Measurements from ENCODE around the gene SHKBP1. TPM values are rescaled to one million over a fixed set of nuclear protein-coding genes. Genes with fewer than 3 reads are reported as not detected.

Gene SHKBP1
- total RNA-seq, 1 donor from 2014 or later, result 29.2 TPM

DNA sequence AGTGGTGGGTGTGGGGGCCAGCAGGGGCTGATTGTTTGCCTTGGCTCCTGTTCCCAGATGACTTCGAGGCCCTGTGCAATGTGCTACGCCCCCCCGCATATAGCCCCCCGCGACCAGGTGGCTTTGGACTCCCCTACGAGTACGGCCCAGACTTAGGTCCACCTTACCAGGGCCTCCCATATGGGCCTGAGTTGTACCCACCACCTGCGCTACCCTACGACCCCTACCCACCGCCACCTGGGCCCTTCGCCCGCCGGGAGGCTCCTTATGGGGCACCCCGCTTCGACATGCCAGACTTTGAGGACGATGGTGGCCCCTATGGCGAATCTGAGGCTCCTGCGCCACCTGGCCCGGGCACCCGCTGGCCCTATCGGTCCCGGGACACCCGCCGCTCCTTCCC, 50.2 kb downstream of the SHKBP1 start:
- peaks cover 19% of the 10 kb centered on the region for H3K36me3 ChIP-seq (ENCODE audit: control insufficient read depth, insufficient read depth, low read length)
- DNase-seq (ENCODE audit: low read depth) (no peak), FAIRE-seq (no peak)
- no peaks in the 10 kb centered on the region for H3K27me3 ChIP-seq (ENCODE audit: control insufficient read depth, insufficient read depth, low read length)
- H3K4me3 ChIP-seq (ENCODE audit: low read depth, low read length), result no peak overlapping the region
- TF ChIP-seq, protein P1, sequence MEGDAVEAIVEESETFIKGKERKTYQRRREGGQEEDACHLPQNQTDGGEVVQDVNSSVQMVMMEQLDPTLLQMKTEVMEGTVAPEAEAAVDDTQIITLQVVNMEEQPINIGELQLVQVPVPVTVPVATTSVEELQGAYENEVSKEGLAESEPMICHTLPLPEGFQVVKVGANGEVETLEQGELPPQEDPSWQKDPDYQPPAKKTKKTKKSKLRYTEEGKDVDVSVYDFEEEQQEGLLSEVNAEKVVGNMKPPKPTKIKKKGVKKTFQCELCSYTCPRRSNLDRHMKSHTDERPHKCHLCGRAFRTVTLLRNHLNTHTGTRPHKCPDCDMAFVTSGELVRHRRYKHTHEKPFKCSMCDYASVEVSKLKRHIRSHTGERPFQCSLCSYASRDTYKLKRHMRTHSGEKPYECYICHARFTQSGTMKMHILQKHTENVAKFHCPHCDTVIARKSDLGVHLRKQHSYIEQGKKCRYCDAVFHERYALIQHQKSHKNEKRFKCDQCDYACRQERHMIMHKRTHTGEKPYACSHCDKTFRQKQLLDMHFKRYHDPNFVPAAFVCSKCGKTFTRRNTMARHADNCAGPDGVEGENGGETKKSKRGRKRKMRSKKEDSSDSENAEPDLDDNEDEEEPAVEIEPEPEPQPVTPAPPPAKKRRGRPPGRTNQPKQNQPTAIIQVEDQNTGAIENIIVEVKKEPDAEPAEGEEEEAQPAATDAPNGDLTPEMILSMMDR (IDR thresholded peaks at IDR 0.05; ENCODE audit: insufficient read depth, low read length, severe bottlenecking), result no peak

DNA sequence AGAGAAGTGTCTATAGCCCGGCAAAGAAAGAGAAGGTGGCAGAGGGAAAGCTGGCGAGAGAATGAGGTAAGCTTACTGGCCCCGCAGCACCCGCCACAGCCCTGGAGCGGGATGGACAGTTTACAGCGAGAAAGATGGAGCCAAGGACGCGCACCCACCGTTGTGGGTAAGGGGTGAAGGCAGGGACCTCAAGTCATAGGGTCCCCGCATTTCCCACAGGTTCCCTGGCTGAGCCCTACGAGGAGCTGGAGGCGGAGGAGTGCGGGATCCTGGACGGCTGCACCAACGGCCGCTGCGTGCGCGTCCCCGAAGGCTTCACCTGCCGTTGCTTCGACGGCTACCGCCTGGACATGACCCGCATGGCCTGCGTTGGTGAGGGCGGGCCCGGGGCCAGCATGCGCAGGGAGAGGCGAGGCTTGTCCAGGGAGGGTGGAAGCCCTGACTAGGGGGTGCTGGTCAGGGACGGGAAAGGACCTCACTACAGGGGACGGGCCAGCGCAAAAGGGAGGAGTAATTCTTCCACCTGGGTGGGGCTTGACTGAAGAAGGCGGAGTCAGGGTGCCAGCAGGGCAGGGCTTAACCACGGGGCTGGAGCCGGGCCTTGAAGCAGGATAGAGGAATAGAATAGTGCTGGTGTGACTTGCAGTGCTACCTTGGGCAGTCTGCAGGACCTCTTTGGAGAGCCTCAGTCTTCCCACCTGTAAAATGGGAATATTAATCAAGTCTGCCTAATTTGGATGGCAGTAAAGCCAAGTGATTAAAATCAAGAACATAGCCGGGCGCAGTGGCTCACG, 51.0 kb downstream of the SHKBP1 start:
- TF ChIP-seq, protein P1 (IDR thresholded peaks at IDR 0.05; ENCODE audit: insufficient read depth, low read length, severe bottlenecking), result no peak
- no peak for FAIRE-seq

DNA sequence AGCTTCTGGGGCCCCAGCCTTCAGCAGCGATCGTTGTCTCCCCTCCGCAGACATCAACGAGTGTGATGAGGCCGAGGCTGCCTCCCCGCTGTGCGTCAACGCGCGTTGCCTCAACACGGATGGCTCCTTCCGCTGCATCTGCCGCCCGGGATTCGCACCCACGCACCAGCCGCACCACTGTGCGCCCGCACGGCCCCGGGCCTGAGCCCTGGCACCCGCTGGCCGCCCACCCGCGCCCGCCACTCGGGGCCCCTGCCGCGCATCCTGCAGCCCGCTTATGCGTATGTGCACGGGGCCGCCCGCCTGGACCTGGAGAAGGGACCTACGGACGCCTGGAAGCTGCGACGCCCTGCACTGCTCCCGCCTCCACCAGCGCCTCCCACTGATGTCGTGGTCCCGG, 52.7 kb downstream of the SHKBP1 start:
- TF ChIP-seq, protein P1 (IDR thresholded peaks at IDR 0.05; ENCODE audit: insufficient read depth, low read length, severe bottlenecking), result no peak
- Histone ChIP-seq H3K36me3 (ENCODE audit: control insufficient read depth, insufficient read depth, low read length) (peaks cover 15% of the 10 kb centered on the region), H3K27me3 (ENCODE audit: control insufficient read depth, insufficient read depth, low read length) (no peaks in the 10 kb centered on the region), H3K4me3 (ENCODE audit: low read depth, low read length) (no peak overlapping the region)
- DNase-seq (ENCODE audit: low read depth), result no peak
- FAIRE-seq, result no peak

More for the DNA sequence above, 51.0 kb downstream of the SHKBP1 start:
- Histone ChIP-seq H3K36me3 (ENCODE audit: control insufficient read depth, insufficient read depth, low read length) (peaks cover 16% of the 10 kb centered on the region), H3K4me3 (ENCODE audit: low read depth, low read length) (no peak overlapping the region), H3K27me3 (ENCODE audit: control insufficient read depth, insufficient read depth, low read length) (no peaks in the 10 kb centered on the region)
- DNase-seq (ENCODE audit: low read depth), result no peak

DNA sequence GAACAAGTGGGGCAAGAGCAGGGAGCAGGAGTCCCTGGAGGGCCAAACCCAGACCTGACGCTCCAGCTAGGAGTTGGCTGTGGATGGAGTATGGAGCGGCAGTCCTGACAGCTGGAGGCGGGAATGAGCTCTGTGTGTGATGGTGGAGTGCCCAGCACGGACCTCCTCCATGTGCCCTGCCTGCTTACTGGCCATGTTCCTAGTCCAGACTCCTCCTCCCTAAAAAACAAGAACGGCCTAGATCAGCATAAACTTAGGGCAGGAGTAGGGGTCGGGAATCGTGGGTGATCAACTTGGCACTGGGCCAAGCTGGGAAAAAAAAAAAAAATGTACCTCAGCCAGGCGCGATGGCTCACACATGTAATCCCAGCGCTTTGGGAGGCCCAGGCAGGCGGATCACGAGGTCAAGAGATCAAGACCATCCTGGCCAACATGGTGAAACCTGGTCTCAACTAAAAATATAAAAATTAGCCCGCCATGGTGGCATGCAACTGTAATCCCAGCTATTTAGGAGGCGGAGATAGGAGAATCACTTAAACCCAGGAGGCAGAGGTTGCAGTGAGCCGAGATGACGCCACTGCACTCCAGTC, 54.0 kb downstream of the SHKBP1 start:
- H3K27me3 ChIP-seq (ENCODE audit: control insufficient read depth, insufficient read depth, low read length), result no peaks in the 10 kb centered on the region
- no peak overlapping the region for H3K4me3 ChIP-seq (ENCODE audit: low read depth, low read length)
- H3K36me3 ChIP-seq (ENCODE audit: control insufficient read depth, insufficient read depth, low read length), result peaks cover 8% of the 10 kb centered on the region
- no peak for DNase-seq (ENCODE audit: low read depth)
- no peak for FAIRE-seq
- TF ChIP-seq, protein P1 (IDR thresholded peaks at IDR 0.05; ENCODE audit: insufficient read depth, low read length, severe bottlenecking), result no peak

DNA sequence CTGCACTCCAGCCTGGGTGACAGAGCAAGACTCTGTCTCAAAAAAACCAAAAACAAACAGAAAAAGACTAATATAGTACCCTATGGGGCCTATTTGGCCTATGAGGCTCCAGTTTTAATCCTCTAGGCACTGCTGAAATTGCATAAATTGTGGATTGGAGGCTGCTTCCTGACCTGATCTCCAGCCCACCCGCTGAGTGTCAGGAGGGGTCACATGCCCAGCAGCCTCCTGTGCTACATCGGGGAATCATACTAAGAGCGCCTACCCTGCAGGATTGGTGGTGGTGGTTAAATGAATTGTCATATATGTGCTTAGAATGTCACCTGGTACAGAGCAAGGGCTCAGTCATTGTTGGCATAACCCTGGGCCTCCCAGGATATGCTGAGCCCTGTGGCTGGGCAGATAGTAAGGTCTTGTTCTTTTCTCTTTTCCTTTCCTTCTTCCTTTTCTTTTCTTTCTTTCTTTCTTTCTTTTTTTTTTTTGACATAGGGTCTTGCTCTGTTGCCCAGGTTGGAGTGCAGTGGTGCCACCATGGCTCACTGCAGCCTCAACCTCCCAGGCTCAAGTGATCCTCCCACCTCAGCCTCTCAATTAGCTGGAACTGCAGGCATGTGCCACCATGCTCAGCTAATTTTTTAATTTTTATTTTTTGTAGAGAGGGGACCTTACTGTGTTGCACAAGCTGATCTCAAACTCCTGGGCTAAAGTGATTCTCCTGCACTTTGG, 55.8 kb downstream of the SHKBP1 start:
- H3K36me3 ChIP-seq (ENCODE audit: control insufficient read depth, insufficient read depth, low read length), result peaks cover 4% of the 10 kb centered on the region
- H3K4me3 ChIP-seq (ENCODE audit: low read depth, low read length), result no peak overlapping the region
- H3K27me3 ChIP-seq (ENCODE audit: control insufficient read depth, insufficient read depth, low read length), result no peaks in the 10 kb centered on the region
- no peak for DNase-seq (ENCODE audit: low read depth)
- TF ChIP-seq, protein P1 (IDR thresholded peaks at IDR 0.05; ENCODE audit: insufficient read depth, low read length, severe bottlenecking), result no peak
- no peak for FAIRE-seq

Measured in bronchial epithelial cell (primary cell).